Naive thymus-derived CD8-positive, alpha-beta T cell (primary cell): Measurements from ENCODE around the gene GATAD2A. TPM values are rescaled to one million over a fixed set of nuclear protein-coding genes. Genes with fewer than 3 reads are reported as not detected.

Experiments
- ATAC-seq, 2 donors: fragments of 150-1000 bp; cut with Tn5 transposase in 1 of 2; sonication (Bioruptor Pico), chemical (Tn5 transposase) in 1 of 2; 1 replicate in 1 of 2; 2 replicates in 1 of 2; pipeline ENCODE4 v1.10.0; 2021; ENCODE audit warnings: mild to moderate bottlenecking in 2 of 2, moderate library complexity in 2 of 2
- POLR2A ChIA-PET: fragments of 350-600 bp; sonication (Branson Sonifier 250); formaldehyde crosslinking; loops from one replicate; lab custom pipeline; 2021; ENCODE audit warnings: antibody characterized with exemption; lab: Charles Lee
- DNase-seq, 10 donors: peaks; one replicate each; pipeline versions ENCODE4 v3.0.0 to v3.0.0-alpha.2; 2020 to 2022
- H3K27ac Mint-ChIP-seq, 10 donors: one replicate each; pipeline ENCODE4 v1.8.0; 2020 to 2022; ENCODE audit warnings: mild to moderate bottlenecking in 10 of 10, mixed read lengths in 10 of 10, moderate library complexity in 4 of 10, inconsistent platforms in 1 of 10
- H3K27me3 Mint-ChIP-seq, 5 donors: one replicate each; pipeline ENCODE4 v1.8.0; 2021 to 2022; ENCODE audit warnings: mixed read lengths in 5 of 5
- H3K36me3 Mint-ChIP-seq, 3 donors: one replicate each; pipeline ENCODE4 v1.8.0; 2020 to 2022; ENCODE audit warnings: mixed read lengths in 3 of 3, mild to moderate bottlenecking in 2 of 3, inconsistent platforms in 1 of 3
- H3K4me1 Mint-ChIP-seq, 4 donors: one replicate each; pipeline ENCODE4 v1.8.0; 2021 to 2022; ENCODE audit warnings: mixed read lengths in 4 of 4
- H3K4me3 Mint-ChIP-seq, 10 donors: one replicate each; pipeline ENCODE4 v1.8.0; 2020 to 2022; ENCODE audit warnings: mild to moderate bottlenecking in 10 of 10, mixed read lengths in 10 of 10, moderate library complexity in 6 of 10, inconsistent platforms in 1 of 10
- H3K9me3 Mint-ChIP-seq, 9 donors: one replicate each; pipeline ENCODE4 v1.8.0; 2020 to 2022; ENCODE audit warnings: mixed read lengths in 9 of 9, mild to moderate bottlenecking in 3 of 9, inconsistent platforms in 1 of 9, moderate library complexity in 1 of 9
- polyA plus RNA-seq, 3 donors: library from polyadenylated mRNA; unstranded; fragments of 300-500 nt; fragmentation: Illumina TruSeq; gene quantifications; one replicate each; pipeline ENCODE4 v1.2.3, GENCODE V29; 2021
- total RNA-seq, 8 experiments: library from RNA in 2 of 8; stranded (reverse) in 2 of 8; gene quantifications; one replicate each; pipeline ENCODE4 v1.2.3 and lab custom pipeline; 2021 to 2026

Gene GATAD2A
- total and polyA plus RNA-seq, 5 experiments from 2014 or later, result 14.5 to 107 (median 35.1) TPM

DNA sequence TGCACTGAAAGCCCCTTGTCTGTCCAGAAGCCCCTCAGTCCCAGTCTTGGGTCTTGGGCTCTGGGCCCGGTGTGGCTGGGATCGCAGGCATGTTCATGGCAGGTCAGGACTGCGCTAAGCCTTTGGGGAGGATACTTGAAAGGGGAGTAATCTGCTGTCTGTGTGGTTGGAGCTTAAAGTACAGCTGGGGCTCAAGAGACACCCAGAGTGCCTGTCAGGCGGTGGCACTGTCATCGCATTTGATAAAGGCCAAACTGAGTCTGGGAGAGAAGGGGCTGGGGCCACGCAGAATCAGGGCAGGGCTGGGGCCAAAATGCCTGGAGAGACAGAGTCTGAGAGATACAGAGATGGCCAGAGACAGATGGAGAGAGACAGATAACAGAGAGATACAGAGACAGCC, 128.4 kb downstream of the GATAD2A start:
- Mint-ChIP-seq H3K4me3 (peak overlapping the region in 1 of 10 donors; percentile 14), H3K9me3 (no peaks in the 10 kb centered on the region), H3K36me3 (peaks cover 0 to 6% (median 0%) of the 10 kb centered on the region in 3 donors), H3K4me1 (peaks cover 13 to 31% (median 27%) of the 10 kb centered on the region in 4 donors), H3K27me3 (peaks cover 0 to 4% (median 0%) of the 10 kb centered on the region in 5 donors), H3K27ac (peak overlapping the region in 4 of 10 donors; percentile 23 to 77 (median 36))
- ATAC-seq (no peak), DNase-seq (no peak)
- POLR2A ChIA-PET, result interaction anchor here (2.9 to 3.7 kb wide), 2 partner anchors 110 to 135 kb away, joined by 18 to 31 read pairs; partner anchors contain the start of genes GMIP and ZNF101

DNA sequence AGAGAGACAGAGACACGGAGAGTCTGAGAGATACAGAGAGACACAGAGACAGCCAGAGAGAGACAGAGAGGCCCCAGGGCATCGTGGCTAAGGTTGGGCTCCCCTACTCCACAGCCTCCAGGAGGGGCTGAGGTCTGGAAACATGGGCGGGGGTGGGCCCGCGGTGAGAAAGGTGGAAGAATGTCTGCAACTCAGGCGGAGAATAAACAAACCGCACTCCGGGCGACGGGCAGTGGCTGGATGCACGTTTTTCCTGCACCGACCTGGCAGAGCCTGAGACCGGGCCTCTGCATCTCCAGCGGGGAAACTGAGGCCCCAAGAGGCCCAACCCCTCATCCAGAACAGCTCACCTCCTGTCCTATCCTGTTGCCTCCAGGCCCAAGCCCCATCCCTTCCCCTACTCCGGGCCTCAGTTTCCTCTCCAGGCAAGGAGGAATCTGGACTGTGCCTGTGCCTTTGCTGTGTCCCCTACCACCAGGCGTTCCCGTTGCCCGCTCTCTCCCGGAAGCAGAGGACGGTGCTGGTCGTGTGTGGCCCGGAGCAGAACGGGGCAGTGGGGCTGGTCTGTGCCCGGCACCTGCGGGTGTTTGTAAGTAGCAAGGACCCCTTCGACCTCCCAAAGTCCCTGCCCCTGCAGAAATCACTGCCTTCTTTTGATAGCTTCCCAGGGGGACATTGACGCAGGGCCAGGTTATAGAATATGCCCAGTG, 129.2 kb downstream of the GATAD2A start:
- Mint-ChIP-seq H3K4me3 (no peak overlapping the region), H3K36me3 (peaks cover 0 to 3% (median 0%) of the 10 kb centered on the region in 3 donors), H3K27ac (peak overlapping the region in 1 of 10 donors; percentile 30), H3K9me3 (no peaks in the 10 kb centered on the region), H3K27me3 (peaks cover 0 to 6% (median 0%) of the 10 kb centered on the region in 5 donors), H3K4me1 (peaks cover 18 to 38% (median 32%) of the 10 kb centered on the region in 4 donors)
- ATAC-seq, result no peak
- DNase-seq, result no peak
- POLR2A ChIA-PET, result interaction anchor here (1.2 to 1.3 kb wide), 2 partner anchors 127 to 133 kb away, joined by 4 read pairs; no protein-coding TSS in a partner anchor

DNA sequence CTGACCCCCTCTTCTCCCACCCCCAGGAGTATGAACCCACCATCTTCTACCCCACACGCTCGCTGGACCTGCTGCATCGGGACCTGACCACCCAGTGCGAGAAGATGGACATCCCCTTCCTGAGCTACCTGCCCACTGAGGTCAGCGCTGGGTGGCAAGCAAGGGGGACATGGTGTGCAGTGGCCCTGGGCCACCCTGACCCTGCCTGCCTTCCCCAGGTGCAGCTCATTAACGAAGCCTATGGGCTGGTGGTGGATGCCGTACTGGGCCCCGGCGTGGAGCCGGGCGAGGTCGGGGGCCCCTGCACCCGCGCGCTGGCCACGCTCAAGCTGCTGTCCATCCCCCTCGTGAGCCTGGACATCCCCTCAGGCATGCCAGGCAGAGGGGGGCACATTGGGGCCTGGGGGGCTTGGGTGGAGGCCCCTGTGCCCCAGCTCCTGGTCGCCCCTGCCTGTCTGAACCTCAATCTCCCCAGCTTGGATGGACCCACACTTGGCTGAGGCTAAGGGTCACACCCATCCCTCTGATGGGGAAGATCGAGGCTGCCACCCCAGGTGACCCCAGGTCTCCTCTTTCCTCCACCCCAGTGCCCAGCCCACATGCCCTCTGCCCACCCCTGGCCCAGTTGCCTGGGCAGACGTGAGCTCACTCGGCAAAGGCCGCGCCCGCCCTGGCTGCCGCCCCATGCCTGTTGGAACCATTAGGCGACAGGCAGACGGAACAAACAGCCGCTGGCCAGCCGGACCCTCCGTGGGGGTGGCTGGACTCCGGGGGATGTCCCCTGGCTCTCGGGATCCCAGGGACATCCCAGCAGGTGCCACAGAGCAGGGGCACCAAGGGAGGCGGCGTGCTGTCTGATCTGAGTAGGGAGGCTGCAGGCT, 130.1 kb downstream of the GATAD2A start:
- H3K9me3 Mint-ChIP-seq, result no peaks in the 10 kb centered on the region
- H3K36me3 Mint-ChIP-seq, result peaks cover 0 to 3% (median 0%) of the 10 kb centered on the region in 3 donors
- peaks cover 0 to 6% (median 0%) of the 10 kb centered on the region in 5 donors for H3K27me3 Mint-ChIP-seq
- POLR2A ChIA-PET, result interaction anchor here (1.2 to 1.3 kb wide), 3 partner anchors 48 to 132 kb away, joined by 3 to 4 read pairs (median 4); no protein-coding TSS in a partner anchor
- peaks cover 19 to 42% (median 33%) of the 10 kb centered on the region in 4 donors for H3K4me1 Mint-ChIP-seq
- ATAC-seq (no peak), DNase-seq (no peak)
- peak overlapping the region in 2 of 10 donors; percentile 60 to 81 for H3K27ac Mint-ChIP-seq
- peak overlapping the region in 4 of 10 donors; percentile 31 to 66 (median 48) for H3K4me3 Mint-ChIP-seq

DNA sequence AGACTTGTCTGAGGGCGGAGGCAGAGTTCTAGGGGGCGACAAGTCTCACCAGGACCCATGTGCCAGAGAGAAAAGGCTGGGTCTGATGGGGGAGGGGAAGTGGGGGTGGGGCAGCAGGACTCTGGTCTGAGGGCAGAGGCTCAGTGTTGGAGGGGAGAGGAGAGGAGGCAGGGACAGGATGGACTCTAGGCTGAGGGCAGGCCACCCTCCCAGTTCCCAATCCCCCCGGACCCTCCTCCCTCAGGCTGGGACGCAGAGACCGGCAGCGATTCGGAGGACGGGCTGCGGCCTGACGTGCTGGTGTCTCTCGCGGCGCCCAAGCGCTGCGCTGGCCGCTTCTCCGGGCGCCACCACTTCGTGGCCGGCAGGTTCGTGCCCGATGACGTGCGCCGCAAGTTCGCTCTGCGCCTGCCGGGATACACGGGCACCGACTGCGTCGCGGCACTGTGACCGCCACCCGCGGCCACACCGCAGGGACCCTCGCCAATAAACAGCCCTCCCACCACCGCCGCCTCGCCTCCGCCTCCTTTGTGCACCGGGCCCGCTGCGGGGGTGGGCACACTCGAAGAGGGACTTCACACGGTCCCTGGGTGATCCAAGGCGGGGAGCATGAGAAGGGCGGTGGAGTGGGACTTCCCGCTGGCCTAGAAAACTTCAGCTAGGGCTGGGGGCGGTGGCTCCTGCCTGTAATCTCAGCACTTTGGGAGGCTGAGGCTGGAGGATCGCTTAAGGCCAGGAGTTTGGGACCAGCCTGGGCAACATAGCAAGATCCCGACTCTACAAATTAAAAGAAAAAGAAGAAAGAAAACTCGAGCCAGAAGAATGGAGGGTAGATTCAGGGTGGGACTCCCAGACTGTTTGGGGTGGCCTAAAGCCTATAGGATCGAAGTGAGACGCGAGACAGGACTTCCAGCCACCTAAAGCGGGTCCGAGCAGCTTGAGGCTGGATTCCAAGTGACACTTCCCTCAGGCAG, 131.9 kb downstream of the GATAD2A start:
- DNase-seq (peak in 2 of 10 donors; percentile 33 to 36), ATAC-seq (peak; percentile 10 to 29)
- peaks cover 0 to 6% (median 0%) of the 10 kb centered on the region in 5 donors for H3K27me3 Mint-ChIP-seq
- peak overlapping the region; percentile 40 to 91 (median 76) for H3K4me3 Mint-ChIP-seq
- H3K9me3 Mint-ChIP-seq, result no peaks in the 10 kb centered on the region
- peak overlapping the region in 8 of 10 donors; percentile 31 to 86 (median 64) for H3K27ac Mint-ChIP-seq
- POLR2A ChIA-PET, result interaction anchor here (0.5 to 1.1 kb wide), 5 partner anchors 65 to 279 kb away, joined by 3 to 9 read pairs (median 3); no protein-coding TSS in a partner anchor
- H3K36me3 Mint-ChIP-seq, result no peaks in the 10 kb centered on the region
- peaks cover 25 to 51% (median 38%) of the 10 kb centered on the region in 4 donors for H3K4me1 Mint-ChIP-seq

DNA sequence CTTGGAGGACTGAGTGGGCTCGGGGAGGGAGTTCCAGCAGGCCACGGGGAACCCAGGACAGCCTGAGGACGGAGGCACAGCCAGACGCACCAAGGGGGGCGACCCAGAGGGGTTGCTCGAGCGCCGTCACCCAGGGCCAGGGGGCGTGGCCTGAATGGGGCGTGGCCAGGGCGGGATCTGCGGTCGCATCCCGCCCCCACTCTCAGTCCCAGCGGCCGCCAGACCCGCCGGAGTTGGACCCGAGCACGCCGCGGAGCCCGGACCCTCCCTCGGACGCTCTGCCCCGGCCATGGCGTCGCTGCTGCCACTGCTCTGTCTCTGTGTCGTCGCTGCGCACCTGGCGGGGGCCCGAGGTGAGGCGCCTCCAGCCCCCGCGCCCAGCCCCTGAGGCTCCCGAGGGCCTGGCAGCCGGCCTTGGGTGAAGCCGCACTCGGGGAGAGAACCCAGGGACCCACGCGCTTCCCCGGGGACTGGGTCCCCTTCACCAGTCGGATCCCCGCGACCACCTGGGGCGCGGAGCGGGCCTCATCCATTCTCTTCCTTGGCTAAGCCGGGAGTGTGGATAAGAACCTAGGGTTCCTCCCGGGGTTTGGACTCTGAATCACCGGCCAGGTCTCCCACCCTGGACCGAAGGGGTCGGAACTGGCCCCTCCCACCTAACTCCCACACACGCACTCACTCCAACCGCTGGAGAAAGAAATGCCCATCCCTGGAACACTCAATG, 132.7 kb downstream of the GATAD2A start, which contains the start of gene CILP2:
CILP2 (plus strand) TSS at position 205 of the 724 bp plus-strand sequence; CDS start at position 290, 85 bp downstream.
- Mint-ChIP-seq H3K9me3 (no peaks in the 10 kb centered on the region), H3K4me3 (peak within 1 kb of the TSS; percentile 68 to 91 (median 74)), H3K27ac (peak within 1 kb of the TSS in 9 of 10 donors; percentile 26 to 86 (median 62)), H3K36me3 (no peaks in the 10 kb centered on the region), H3K4me1 (peaks cover 23 to 45% (median 38%) of the 10 kb centered on the region in 4 donors), H3K27me3 (peaks cover 0 to 6% (median 0%) of the 10 kb centered on the region in 5 donors)
- POLR2A ChIA-PET, result interaction anchor here (0.5 to 1.5 kb wide), 8 partner anchors 22 to 130 kb away, joined by 3 to 14 read pairs (median 4); partner anchors contain the start of genes LPAR2, NDUFA13 and ZNF101
- peak in 9 of 10 donors; percentile 27 to 78 (median 39) for DNase-seq
- peak; percentile 34 to 47 for ATAC-seq

DNA sequence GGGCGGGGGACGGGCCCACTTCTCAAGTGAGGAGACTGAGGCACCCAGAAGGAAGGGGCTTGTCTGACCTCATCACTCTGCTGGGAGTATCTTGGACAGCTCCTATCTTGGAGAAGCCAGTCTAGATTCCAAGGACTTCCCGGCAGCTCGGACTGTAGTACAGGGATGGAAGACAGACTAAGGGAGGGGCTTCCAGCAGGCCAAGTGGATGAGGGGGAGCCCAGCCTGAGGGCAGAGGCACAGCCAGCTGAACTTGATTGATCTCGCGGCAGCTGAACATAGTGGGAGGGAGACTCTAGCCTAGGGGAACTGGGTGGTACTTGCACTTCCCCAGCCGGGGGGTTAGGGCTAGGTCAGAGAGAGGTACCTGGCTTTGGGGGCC, 133.3 kb downstream of the GATAD2A start:
- Mint-ChIP-seq H3K4me1 (peaks cover 21 to 44% (median 37%) of the 10 kb centered on the region in 4 donors), H3K36me3 (no peaks in the 10 kb centered on the region), H3K4me3 (peak overlapping the region; percentile 32 to 83 (median 71)), H3K9me3 (no peaks in the 10 kb centered on the region), H3K27me3 (peaks cover 0 to 6% (median 0%) of the 10 kb centered on the region in 5 donors), H3K27ac (peak overlapping the region in 8 of 10 donors; percentile 26 to 86 (median 64))
- DNase-seq (no peak), ATAC-seq (peak; percentile 7 to 20)
- POLR2A ChIA-PET, result interaction anchor here (0.6 to 1.5 kb wide), 7 partner anchors 23 to 283 kb away, joined by 3 to 14 read pairs (median 4); partner anchors contain the start of genes LPAR2, NDUFA13, ZNF101 and ZNF506

DNA sequence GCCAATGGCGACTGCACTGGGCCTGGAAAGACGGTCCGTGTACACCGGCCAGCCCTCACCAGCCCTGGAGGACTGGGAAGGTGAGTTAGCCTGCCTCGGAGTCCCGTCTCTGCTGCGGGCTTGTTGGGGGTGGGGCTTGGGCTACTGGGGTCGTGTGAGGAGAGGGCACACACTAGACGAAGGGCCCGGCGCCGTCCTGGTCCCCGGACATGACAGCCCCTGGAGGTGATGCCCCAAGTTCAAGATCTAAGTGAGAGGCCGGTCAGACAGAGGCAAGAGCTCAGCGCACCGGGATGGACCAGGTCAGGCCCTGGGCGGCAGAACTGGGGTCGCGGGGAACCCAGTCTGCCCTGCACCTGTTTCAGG, 134.2 kb downstream of the GATAD2A start:
- H3K27ac Mint-ChIP-seq, result peak overlapping the region in 1 of 10 donors; percentile 52
- POLR2A ChIA-PET, result interaction anchor here (0.6 to 1.5 kb wide), 7 partner anchors 23 to 282 kb away, joined by 3 to 14 read pairs (median 3); partner anchors contain the start of genes LPAR2, NDUFA13, ZNF101 and ZNF506
- DNase-seq (no peak), ATAC-seq (peak in 1 of 2 donors; percentile 1)
- no peaks in the 10 kb centered on the region for H3K36me3 Mint-ChIP-seq
- peak overlapping the region in 6 of 10 donors; percentile 2 to 83 (median 42) for H3K4me3 Mint-ChIP-seq
- H3K27me3 Mint-ChIP-seq, result peaks cover 0 to 6% (median 0%) of the 10 kb centered on the region in 5 donors
- H3K4me1 Mint-ChIP-seq, result peaks cover 15 to 38% (median 33%) of the 10 kb centered on the region in 4 donors
- no peaks in the 10 kb centered on the region for H3K9me3 Mint-ChIP-seq

DNA sequence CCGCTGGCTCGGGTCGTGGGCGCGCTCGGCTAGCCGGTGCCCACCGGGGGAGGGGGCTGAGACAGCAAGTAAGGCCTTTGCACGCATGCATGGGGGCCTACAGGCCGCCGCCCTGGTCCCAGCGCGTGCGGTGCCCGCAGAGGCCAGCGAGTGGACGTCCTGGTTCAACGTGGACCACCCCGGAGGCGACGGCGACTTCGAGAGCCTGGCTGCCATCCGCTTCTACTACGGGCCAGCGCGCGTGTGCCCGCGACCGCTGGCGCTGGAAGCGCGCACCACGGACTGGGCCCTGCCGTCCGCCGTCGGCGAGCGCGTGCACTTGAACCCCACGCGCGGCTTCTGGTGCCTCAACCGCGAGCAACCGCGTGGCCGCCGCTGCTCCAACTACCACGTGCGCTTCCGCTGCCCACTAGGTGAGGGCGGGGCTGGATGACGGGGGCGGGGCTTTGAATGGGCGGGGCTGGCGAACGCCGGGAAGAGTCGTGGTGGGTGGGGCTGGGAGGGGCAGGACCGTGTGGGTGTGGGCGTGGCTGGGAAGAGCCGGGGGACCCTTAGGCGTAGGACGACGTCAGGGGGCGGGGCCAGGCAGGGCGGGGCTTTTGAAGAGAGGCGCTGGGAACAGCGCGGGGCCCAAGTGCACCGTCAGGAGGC, 134.7 kb downstream of the GATAD2A start:
- Mint-ChIP-seq H3K9me3 (no peaks in the 10 kb centered on the region), H3K4me1 (peaks cover 15 to 38% (median 33%) of the 10 kb centered on the region in 4 donors), H3K4me3 (peak overlapping the region; percentile 65 to 86 (median 76)), H3K27me3 (peaks cover 0 to 6% (median 0%) of the 10 kb centered on the region in 5 donors), H3K27ac (peak overlapping the region in 4 of 10 donors; percentile 56 to 83 (median 72)), H3K36me3 (no peaks in the 10 kb centered on the region)
- DNase-seq, result peak in 8 of 10 donors; percentile 41 to 84 (median 52)
- POLR2A ChIA-PET, result interaction anchor here (0.6 to 1.6 kb wide), 5 partner anchors 24 to 281 kb away, joined by 3 to 6 read pairs (median 3); partner anchors contain the start of genes NDUFA13 and ZNF506
- ATAC-seq, result peak; percentile 22 to 31

DNA sequence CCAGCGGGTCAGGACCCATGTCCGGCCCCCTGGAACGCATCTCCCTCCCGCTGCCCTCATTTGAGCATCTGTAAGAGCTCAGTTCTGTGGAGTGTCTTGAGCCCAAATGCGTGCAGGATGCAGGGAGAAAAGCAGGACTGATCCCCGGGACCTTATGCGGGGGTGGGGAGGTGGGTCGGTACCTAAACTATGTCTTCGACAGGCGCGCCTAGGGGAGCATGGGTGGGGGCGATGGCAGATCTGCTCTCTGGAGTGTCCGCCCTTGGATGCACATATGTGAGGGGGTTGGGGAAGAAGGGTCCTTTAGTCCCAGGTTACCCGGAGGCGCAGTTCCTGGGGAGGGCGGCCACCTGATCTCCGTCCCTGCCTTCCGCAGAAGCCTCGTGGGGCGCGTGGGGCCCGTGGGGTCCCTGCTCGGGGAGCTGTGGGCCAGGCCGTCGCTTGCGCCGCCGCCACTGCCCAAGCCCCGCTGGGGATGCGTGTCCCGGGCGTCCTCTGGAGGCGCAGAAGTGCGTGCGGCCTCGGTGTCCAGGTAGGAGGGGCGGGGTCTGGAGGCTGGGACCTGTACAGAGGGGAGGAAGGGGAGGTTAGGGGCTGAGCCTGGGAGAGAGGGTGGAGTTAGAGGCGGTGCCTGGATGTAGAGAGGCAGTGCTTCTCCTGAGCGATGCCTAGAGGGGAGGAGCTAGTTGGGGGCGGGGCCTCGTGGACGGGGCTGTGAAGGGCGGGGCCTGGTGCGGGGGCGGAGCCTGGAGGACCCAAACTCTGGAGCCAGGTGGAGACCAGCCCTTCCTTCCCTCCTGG, 135.4 kb downstream of the GATAD2A start:
- peak in 9 of 10 donors; percentile 50 to 79 (median 66) for DNase-seq
- H3K36me3 Mint-ChIP-seq, result no peaks in the 10 kb centered on the region
- POLR2A ChIA-PET, result interaction anchor here (0.6 to 1.6 kb wide), 4 partner anchors 25 to 127 kb away, joined by 3 to 6 read pairs (median 4); partner anchors contain the start of gene NDUFA13
- H3K9me3 Mint-ChIP-seq, result no peaks in the 10 kb centered on the region
- ATAC-seq, result peak; percentile 66 to 73
- peaks cover 0 to 6% (median 0%) of the 10 kb centered on the region in 5 donors for H3K27me3 Mint-ChIP-seq
- H3K4me1 Mint-ChIP-seq, result peaks cover 15 to 38% (median 33%) of the 10 kb centered on the region in 4 donors
- peak overlapping the region in 5 of 10 donors; percentile 56 to 83 (median 65) for H3K27ac Mint-ChIP-seq
- H3K4me3 Mint-ChIP-seq, result peak overlapping the region; percentile 65 to 86 (median 76)
